Measurements from ENCODE around the gene TRMT61B.

DNA sequence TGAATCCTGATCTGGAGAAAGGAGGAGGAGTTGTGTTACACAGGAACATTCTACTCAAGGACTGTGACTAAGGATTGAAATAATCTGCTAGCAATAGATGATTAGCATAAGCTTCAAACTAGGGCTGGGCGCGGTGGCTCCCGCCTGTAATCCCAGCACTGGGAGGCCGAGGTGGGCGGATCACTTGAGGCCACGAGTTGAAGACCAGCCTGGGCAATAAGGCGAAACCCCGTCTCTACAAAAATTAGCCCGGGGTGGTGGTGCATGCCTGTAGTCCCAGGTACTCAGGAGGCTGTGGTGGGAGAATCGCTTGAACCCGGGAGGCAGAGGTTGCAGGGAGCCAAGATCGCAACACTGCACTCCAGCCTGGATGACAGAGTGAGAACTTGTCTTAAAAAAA, 1.5 kb downstream of the TRMT61B start:
- TF ChIP-seq ZBTB14 (CRISPR knock-in tag; IDR thresholded peaks at IDR 0.05) (no peak), BHLHE40 (IDR thresholded peaks at IDR 0.05; ENCODE audit: low read length) (no peak), ARNTL (CRISPR knock-in tag; IDR thresholded peaks at IDR 0.05) (no peak), HMG20A (CRISPR knock-in tag; IDR thresholded peaks at IDR 0.05; ENCODE audit: borderline replicate concordance) (no peak), ZNF629 (CRISPR knock-in tag; conservative IDR thresholded peaks at IDR 0.05) (no peak), JUND (CRISPR knock-in tag; IDR thresholded peaks at IDR 0.05) (no peak), PHF8 (CRISPR knock-in tag; IDR thresholded peaks at IDR 0.05) (no peak)
